HCT116 (cell line): Measurements from ENCODE around the gene PDE6G. TPM values are rescaled to one million over a fixed set of nuclear protein-coding genes. Genes with fewer than 3 reads are reported as not detected.

Source experiments
- ATAC-seq: fragments of 200-7000 bp; cut with Tn5 transposase; 2 replicates; pipeline ENCODE4 v1.9.1; 2020; ENCODE audit warnings: mild to moderate bottlenecking, moderate library complexity
- BruUV-seq: library from RNA; stranded (reverse); fragments of 400-500 nt; replicated peaks from 2 replicates; lab custom pipeline; 2021; lab: Mats Ljungman, UMichigan
- CTCF ChIA-PET: fragments of 300-600 bp; sonication (Branson Sonifier 250); formaldehyde crosslinking; loops from one replicate; lab custom pipeline; 2021; ENCODE audit warnings: antibody characterized with exemption; lab: Charles Lee
- POLR2A ChIA-PET: fragments of 300-600, 350-600 bp; sonication (Branson Sonifier 250); formaldehyde crosslinking; loops from one replicate; lab custom pipeline; 2021; ENCODE audit warnings: antibody characterized with exemption; lab: Charles Lee
- RAD21 ChIA-PET, 2 experiments: fragments of 300-600 bp; sonication (Branson Sonifier 250); formaldehyde crosslinking; loops; one replicate each; lab custom pipeline; 2023; ENCODE audit warnings: low total read pairs in 2 of 2; ENCODE audit not compliant: uncharacterized antibody in 2 of 2, unreplicated experiment in 2 of 2, low non-redundant PET in 1 of 2; lab: Charles Lee
- DNase-seq: peaks from one replicate; pipeline ENCODE4 v3.0.0-alpha.2; 2010; ENCODE audit warnings: low read depth, low spot score
- H2AFZ ChIP-seq: fragments of 200-600 bp; shearing (Covaris generic), sonication (generic); 2 replicates; pipeline ENCODE4 v1.6.1; 2017; ENCODE audit warnings: low read depth, mixed run types, mixed read lengths, antibody characterized with exemption, low read length; ENCODE audit not compliant: poor library complexity, severe bottlenecking
- H3K27ac ChIP-seq: 2 replicates; pipeline ENCODE4 v1.5.1; 2012; ENCODE audit warnings: low read depth, low read length
- H3K27me3 ChIP-seq: fragments of 200-600 bp; sonication (generic); 2 replicates; pipeline ENCODE4 v1.6.1; 2016; ENCODE audit warnings: mixed run types, low read length, mixed read lengths; ENCODE audit not compliant: insufficient read depth
- H3K36me3 ChIP-seq, 2 experiments: fragments of 200-500 bp in 1 of 2; fragments of 200-600 bp in 1 of 2; sonication (Bioruptor generic) in 1 of 2; sonication (generic) in 1 of 2; 2 replicates each; pipeline versions ENCODE4 v1.5.1 to v1.6.1; 2014 to 2016; ENCODE audit warnings: low read length in 2 of 2, inconsistent platforms in 1 of 2, mixed read lengths in 1 of 2, mixed run types in 1 of 2; ENCODE audit not compliant: insufficient read depth in 2 of 2, control insufficient read depth in 1 of 2
- H3K4me1 ChIP-seq, 2 experiments: fragments of 200-600 bp in 1 of 2; sonication (generic) in 1 of 2; 2 replicates each; pipeline versions ENCODE4 v1.5.1 to v1.6.1; 2012 to 2017; ENCODE audit warnings: low read length in 2 of 2, inconsistent platforms in 1 of 2, mild to moderate bottlenecking in 1 of 2, mixed read lengths in 1 of 2, mixed run types in 1 of 2, moderate library complexity in 1 of 2; ENCODE audit not compliant: insufficient read depth in 2 of 2, control insufficient read depth in 1 of 2
- H3K4me2 ChIP-seq: fragments of 200-600 bp; sonication (generic); 2 replicates; pipeline ENCODE4 v1.6.1; 2017; ENCODE audit warnings: mixed run types, low read length, mixed read lengths
- H3K4me3 ChIP-seq, 2 experiments: fragments of 200-600 bp in 1 of 2; sonication (generic) in 1 of 2; replicated peaks in 1 of 2; 2 replicates each; pipeline ENCODE4 v1.5.1; 2011 to 2016; ENCODE audit warnings: low read length in 2 of 2, control low read depth in 1 of 2, low read depth in 1 of 2, mild to moderate bottlenecking in 1 of 2, mixed read lengths in 1 of 2, mixed run types in 1 of 2
- H3K79me2 ChIP-seq: fragments of 200-600 bp; sonication (generic); 2 replicates; pipeline ENCODE4 v1.6.1; 2017; ENCODE audit warnings: mild to moderate bottlenecking, mixed run types, low read length, moderate library complexity, mixed read lengths; ENCODE audit not compliant: insufficient read depth
- H3K9ac ChIP-seq: fragments of 200-600 bp; sonication (generic); 2 replicates; pipeline ENCODE4 v1.6.1; 2016; ENCODE audit warnings: low read length, mixed read lengths
- H3K9me2 ChIP-seq: fragments of 200-600 bp; sonication (generic), shearing (Covaris generic); 2 replicates; pipeline ENCODE4 v1.6.1; 2017; ENCODE audit warnings: mixed run types, mild to moderate bottlenecking, moderate library complexity; ENCODE audit not compliant: insufficient read depth
- H3K9me3 ChIP-seq, 2 experiments: fragments of 200-500 bp in 1 of 2; fragments of 200-600 bp in 1 of 2; sonication (Bioruptor generic) in 1 of 2; sonication (generic) in 1 of 2; 2 replicates each; pipeline ENCODE4 v1.6.1; 2014 to 2017; ENCODE audit warnings: low read length in 2 of 2, mixed read lengths in 2 of 2, inconsistent platforms in 1 of 2, low read depth in 1 of 2, mild to moderate bottlenecking in 1 of 2, mixed run types in 1 of 2, moderate library complexity in 1 of 2; ENCODE audit not compliant: control insufficient read depth in 1 of 2, insufficient read depth in 1 of 2
- H4K20me1 ChIP-seq: fragments of 200-600 bp; sonication (generic), shearing (Covaris generic); 2 replicates; pipeline ENCODE4 v1.6.1; 2017; ENCODE audit warnings: mixed run types, mild to moderate bottlenecking, moderate library complexity; ENCODE audit not compliant: insufficient read depth
- CBX3 ChIP-seq: IDR thresholded peaks from 2 replicates; pipeline ENCODE4 v1.6.1; 2012; ENCODE audit warnings: low read depth
- CEBPB ChIP-seq: IDR thresholded peaks from 2 replicates; pipeline ENCODE4 v1.6.1; 2012; ENCODE audit warnings: low read depth
- EZH2 ChIP-seq: fragments of 200-600 bp; sonication (generic); IDR thresholded peaks from 2 replicates; pipeline ENCODE4 v1.6.1; 2017; ENCODE audit warnings: antibody characterized with exemption, mixed run types
- EZH2phosphoT487 ChIP-seq: fragments of 200-600 bp; IDR thresholded peaks from 2 replicates; pipeline ENCODE4 v1.6.1; 2018; ENCODE audit warnings: antibody characterized with exemption, borderline replicate concordance
- FOSL1 ChIP-seq: IDR thresholded peaks from 2 replicates; pipeline ENCODE4 v1.6.1; 2012; ENCODE audit warnings: low read depth
- JUND ChIP-seq: IDR thresholded peaks from 2 replicates; pipeline ENCODE4 v1.6.1; 2012
- POLR2A ChIP-seq: IDR thresholded peaks from 2 replicates; pipeline ENCODE4 v1.7.0; 2011; ENCODE audit warnings: borderline replicate concordance; ENCODE audit not compliant: insufficient read depth, insufficient read length; ENCODE audit errors: extremely low read depth
- POLR2AphosphoS5 ChIP-seq: IDR thresholded peaks from 2 replicates; pipeline ENCODE4 v1.6.1; 2011; ENCODE audit warnings: mild to moderate bottlenecking, low read depth, low read length, moderate library complexity
- RAD21 ChIP-seq: IDR thresholded peaks from 2 replicates; pipeline ENCODE4 v1.6.1; 2012; ENCODE audit warnings: low read depth, mild to moderate bottlenecking
- SIN3A ChIP-seq: IDR thresholded peaks from 2 replicates; pipeline ENCODE4 v1.6.1; 2012; ENCODE audit warnings: low read depth
- TCF7L2 ChIP-seq: IDR thresholded peaks from 2 replicates; pipeline ENCODE4 v1.7.0; 2011; ENCODE audit warnings: borderline replicate concordance, inconsistent platforms; ENCODE audit not compliant: insufficient read depth, insufficient read length; ENCODE audit errors: extremely low read depth
- YY1 ChIP-seq: IDR thresholded peaks from 2 replicates; pipeline ENCODE4 v1.6.1; 2011; ENCODE audit warnings: low read length, low read depth, moderate library complexity, mild to moderate bottlenecking; ENCODE audit not compliant: insufficient replicate concordance; ENCODE audit errors: extremely low read depth
- ZNF274 ChIP-seq: fragments of 200-500 bp; sonication (Bioruptor generic); IDR thresholded peaks from 2 replicates; pipeline ENCODE4 v1.6.1; 2014; ENCODE audit warnings: mild to moderate bottlenecking, low read depth, low read length, inconsistent platforms
- intact Hi-C: fragments of 100-400 bp; cut with micrococcal nuclease; formaldehyde crosslinking; loops from 2 replicates; pipeline ENCODE4 v1.10.0; 2022
- total RNA-seq: library from RNA; stranded (reverse); gene quantifications from one replicate; pipeline ENCODE4 v1.2.1, GENCODE V29; 2021; ENCODE audit not compliant: unreplicated experiment
- TF ChIP-seq, protein P1 (sequence below): IDR thresholded peaks from 2 replicates; pipeline ENCODE4 v1.6.1; 2012
- TF ChIP-seq, protein P2 (sequence below): IDR thresholded peaks from 2 replicates; pipeline ENCODE4 v1.6.1; 2011; ENCODE audit warnings: mild to moderate bottlenecking, low read length, moderate library complexity; ENCODE audit not compliant: insufficient replicate concordance; ENCODE audit errors: extremely low read depth
- TF ChIP-seq, protein P3 (sequence below): IDR thresholded peaks from 2 replicates; pipeline ENCODE4 v1.6.1; 2012; ENCODE audit warnings: low read depth
- TF ChIP-seq, protein P4 (sequence below), 3 experiments: fragments of 200-600 bp in 1 of 3; sonication (generic) in 1 of 3; IDR thresholded peaks in 2 of 3; conservative IDR thresholded peaks in 1 of 3; 2 replicates each; pipeline ENCODE4 v1.5.1; 2012 to 2017; ENCODE audit warnings: low read depth in 2 of 3, low read length in 2 of 3, antibody characterized with exemption in 1 of 3, borderline replicate concordance in 1 of 3, control low read depth in 1 of 3, mild to moderate bottlenecking in 1 of 3, mixed read lengths in 1 of 3, mixed run types in 1 of 3, moderate library complexity in 1 of 3; ENCODE audit not compliant: insufficient read depth in 1 of 3
- TF ChIP-seq, protein P5 (sequence below): IDR thresholded peaks from 2 replicates; pipeline ENCODE4 v1.6.1; 2012

Gene PDE6G
- total RNA-seq, 1 experiment from 2014 or later = not detected

DNA sequence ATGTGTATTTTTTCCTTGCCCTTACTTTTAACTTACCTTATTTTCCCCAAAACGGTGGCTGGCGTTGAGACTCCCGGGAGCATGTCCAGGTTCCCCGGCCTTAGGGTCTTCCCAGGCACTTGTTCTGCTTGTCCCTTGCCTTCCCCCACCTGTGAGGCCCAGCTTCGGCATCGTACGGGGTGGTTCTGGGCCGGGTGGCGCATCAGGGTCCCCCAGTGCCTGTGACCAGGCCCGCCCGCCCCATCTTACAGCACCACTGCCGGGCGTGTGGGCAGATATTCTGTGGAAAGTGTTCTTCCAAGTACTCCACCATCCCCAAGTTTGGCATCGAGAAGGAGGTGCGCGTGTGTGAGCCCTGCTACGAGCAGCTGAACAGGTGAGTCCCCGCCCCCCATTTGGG, 34.9 kb upstream of the PDE6G start:
- CTCF ChIA-PET = no interaction called here

More for the DNA sequence above, 34.9 kb upstream of the PDE6G start:
- H3K27ac ChIP-seq = no peak overlapping the region
- H3K4me2 ChIP-seq = no peak overlapping the region
- intact Hi-C loops = loop anchor here (10.0 kb wide), 1 partner anchor 136 kb away; the partner anchor contains the start of gene FAAP100
- DNase-seq = no peak
- no peak overlapping the region for H3K4me3 ChIP-seq
- H3K9me3 ChIP-seq = no peaks in the 10 kb centered on the region
- ChIA-PET RAD21 (no interaction called here), POLR2A (no interaction called here)
- no peak for ATAC-seq
- TF ChIP-seq EZH2phosphoT487 (no peak), JUND (no peak), ZNF274 (no peak), POLR2A (no peak), FOSL1 (no peak), RAD21 (no peak), YY1 (no peak), EZH2 (no peak), CEBPB (no peak), SIN3A (no peak), POLR2AphosphoS5 (no peak), TCF7L2 (no peak), CBX3 (no peak)
- TF ChIP-seq, protein P1, sequence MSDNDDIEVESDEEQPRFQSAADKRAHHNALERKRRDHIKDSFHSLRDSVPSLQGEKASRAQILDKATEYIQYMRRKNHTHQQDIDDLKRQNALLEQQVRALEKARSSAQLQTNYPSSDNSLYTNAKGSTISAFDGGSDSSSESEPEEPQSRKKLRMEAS = no peak
- TF ChIP-seq, protein P2, sequence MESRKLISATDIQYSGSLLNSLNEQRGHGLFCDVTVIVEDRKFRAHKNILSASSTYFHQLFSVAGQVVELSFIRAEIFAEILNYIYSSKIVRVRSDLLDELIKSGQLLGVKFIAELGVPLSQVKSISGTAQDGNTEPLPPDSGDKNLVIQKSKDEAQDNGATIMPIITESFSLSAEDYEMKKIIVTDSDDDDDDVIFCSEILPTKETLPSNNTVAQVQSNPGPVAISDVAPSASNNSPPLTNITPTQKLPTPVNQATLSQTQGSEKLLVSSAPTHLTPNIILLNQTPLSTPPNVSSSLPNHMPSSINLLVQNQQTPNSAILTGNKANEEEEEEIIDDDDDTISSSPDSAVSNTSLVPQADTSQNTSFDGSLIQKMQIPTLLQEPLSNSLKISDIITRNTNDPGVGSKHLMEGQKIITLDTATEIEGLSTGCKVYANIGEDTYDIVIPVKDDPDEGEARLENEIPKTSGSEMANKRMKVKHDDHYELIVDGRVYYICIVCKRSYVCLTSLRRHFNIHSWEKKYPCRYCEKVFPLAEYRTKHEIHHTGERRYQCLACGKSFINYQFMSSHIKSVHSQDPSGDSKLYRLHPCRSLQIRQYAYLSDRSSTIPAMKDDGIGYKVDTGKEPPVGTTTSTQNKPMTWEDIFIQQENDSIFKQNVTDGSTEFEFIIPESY = no peak
- TF ChIP-seq, protein P3, sequence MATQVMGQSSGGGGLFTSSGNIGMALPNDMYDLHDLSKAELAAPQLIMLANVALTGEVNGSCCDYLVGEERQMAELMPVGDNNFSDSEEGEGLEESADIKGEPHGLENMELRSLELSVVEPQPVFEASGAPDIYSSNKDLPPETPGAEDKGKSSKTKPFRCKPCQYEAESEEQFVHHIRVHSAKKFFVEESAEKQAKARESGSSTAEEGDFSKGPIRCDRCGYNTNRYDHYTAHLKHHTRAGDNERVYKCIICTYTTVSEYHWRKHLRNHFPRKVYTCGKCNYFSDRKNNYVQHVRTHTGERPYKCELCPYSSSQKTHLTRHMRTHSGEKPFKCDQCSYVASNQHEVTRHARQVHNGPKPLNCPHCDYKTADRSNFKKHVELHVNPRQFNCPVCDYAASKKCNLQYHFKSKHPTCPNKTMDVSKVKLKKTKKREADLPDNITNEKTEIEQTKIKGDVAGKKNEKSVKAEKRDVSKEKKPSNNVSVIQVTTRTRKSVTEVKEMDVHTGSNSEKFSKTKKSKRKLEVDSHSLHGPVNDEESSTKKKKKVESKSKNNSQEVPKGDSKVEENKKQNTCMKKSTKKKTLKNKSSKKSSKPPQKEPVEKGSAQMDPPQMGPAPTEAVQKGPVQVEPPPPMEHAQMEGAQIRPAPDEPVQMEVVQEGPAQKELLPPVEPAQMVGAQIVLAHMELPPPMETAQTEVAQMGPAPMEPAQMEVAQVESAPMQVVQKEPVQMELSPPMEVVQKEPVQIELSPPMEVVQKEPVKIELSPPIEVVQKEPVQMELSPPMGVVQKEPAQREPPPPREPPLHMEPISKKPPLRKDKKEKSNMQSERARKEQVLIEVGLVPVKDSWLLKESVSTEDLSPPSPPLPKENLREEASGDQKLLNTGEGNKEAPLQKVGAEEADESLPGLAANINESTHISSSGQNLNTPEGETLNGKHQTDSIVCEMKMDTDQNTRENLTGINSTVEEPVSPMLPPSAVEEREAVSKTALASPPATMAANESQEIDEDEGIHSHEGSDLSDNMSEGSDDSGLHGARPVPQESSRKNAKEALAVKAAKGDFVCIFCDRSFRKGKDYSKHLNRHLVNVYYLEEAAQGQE = no peak
- TF ChIP-seq, protein P4, sequence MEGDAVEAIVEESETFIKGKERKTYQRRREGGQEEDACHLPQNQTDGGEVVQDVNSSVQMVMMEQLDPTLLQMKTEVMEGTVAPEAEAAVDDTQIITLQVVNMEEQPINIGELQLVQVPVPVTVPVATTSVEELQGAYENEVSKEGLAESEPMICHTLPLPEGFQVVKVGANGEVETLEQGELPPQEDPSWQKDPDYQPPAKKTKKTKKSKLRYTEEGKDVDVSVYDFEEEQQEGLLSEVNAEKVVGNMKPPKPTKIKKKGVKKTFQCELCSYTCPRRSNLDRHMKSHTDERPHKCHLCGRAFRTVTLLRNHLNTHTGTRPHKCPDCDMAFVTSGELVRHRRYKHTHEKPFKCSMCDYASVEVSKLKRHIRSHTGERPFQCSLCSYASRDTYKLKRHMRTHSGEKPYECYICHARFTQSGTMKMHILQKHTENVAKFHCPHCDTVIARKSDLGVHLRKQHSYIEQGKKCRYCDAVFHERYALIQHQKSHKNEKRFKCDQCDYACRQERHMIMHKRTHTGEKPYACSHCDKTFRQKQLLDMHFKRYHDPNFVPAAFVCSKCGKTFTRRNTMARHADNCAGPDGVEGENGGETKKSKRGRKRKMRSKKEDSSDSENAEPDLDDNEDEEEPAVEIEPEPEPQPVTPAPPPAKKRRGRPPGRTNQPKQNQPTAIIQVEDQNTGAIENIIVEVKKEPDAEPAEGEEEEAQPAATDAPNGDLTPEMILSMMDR (IDR thresholded peaks at IDR 0.05 in 2 of 3, conservative IDR thresholded peaks at IDR 0.05 in 1 of 3; ENCODE audit: borderline replicate concordance in 1 of 3, insufficient read depth in 1 of 3, low read depth in 2 of 3, low read length in 2 of 3) = no peak
- TF ChIP-seq, protein P5, sequence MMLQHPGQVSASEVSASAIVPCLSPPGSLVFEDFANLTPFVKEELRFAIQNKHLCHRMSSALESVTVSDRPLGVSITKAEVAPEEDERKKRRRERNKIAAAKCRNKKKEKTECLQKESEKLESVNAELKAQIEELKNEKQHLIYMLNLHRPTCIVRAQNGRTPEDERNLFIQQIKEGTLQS = no peak
- H3K36me3 ChIP-seq = peaks cover 58 to 96% of the 10 kb centered on the region in 2 experiments
- H3K27me3 ChIP-seq = no peaks in the 10 kb centered on the region
- H3K79me2 ChIP-seq = peaks cover 80% of the 10 kb centered on the region
- H3K4me1 ChIP-seq = no peaks in the 10 kb centered on the region; a peak in 1 of 4 replicates
- H3K9ac ChIP-seq = no peak overlapping the region
- no peak overlapping the region for H2AFZ ChIP-seq
- no peaks in the 10 kb centered on the region for H3K9me2 ChIP-seq
- no peaks in the 10 kb centered on the region for H4K20me1 ChIP-seq
- BruUV-seq = no TSS peak
